ENCODE data around the gene IRX1. TPM values are rescaled to one million over a fixed set of nuclear protein-coding genes. Genes with fewer than 3 reads are reported as not detected.

IRX1 gene
- total RNA-seq, 6 donors from 2014 or later = 12.1 to 35.1 (median 18.2) TPM

GRCh38 chr5:3642231-3642630 lies 46.6 kb downstream of the IRX1 start:
- no peaks in the 10 kb centered on the region for H3K4me1 ChIP-seq
- TF ChIP-seq, protein P1, sequence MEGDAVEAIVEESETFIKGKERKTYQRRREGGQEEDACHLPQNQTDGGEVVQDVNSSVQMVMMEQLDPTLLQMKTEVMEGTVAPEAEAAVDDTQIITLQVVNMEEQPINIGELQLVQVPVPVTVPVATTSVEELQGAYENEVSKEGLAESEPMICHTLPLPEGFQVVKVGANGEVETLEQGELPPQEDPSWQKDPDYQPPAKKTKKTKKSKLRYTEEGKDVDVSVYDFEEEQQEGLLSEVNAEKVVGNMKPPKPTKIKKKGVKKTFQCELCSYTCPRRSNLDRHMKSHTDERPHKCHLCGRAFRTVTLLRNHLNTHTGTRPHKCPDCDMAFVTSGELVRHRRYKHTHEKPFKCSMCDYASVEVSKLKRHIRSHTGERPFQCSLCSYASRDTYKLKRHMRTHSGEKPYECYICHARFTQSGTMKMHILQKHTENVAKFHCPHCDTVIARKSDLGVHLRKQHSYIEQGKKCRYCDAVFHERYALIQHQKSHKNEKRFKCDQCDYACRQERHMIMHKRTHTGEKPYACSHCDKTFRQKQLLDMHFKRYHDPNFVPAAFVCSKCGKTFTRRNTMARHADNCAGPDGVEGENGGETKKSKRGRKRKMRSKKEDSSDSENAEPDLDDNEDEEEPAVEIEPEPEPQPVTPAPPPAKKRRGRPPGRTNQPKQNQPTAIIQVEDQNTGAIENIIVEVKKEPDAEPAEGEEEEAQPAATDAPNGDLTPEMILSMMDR (IDR thresholded peaks at IDR 0.05) = no peak
- TF ChIP-seq POLR2AphosphoS5 (IDR thresholded peaks at IDR 0.05) (no peak), EP300 (IDR thresholded peaks at IDR 0.05) (no peak), POLR2A (IDR thresholded peaks at IDR 0.05) (no peak)
- H3K27ac ChIP-seq = no peak overlapping the region
- WGBS, 2 donors = 87 to 91% methylated on average over 3 of the region's 3 CpGs
- no peak overlapping the region for H3K4me3 ChIP-seq
- no peaks in the 10 kb centered on the region for H3K27me3 ChIP-seq
- no peaks in the 10 kb centered on the region for H3K9me3 ChIP-seq
- no peak for ATAC-seq (ENCODE audit: low FRiP score in 2 of 2)
- no peak for DNase-seq
- H3K36me3 ChIP-seq = no peaks in the 10 kb centered on the region

GRCh38 chr5:3650320-3650719 lies 54.7 kb downstream of the IRX1 start:
- H3K9me3 ChIP-seq = no peaks in the 10 kb centered on the region
- no peak overlapping the region for H3K4me3 ChIP-seq
- TF ChIP-seq, protein P1 (IDR thresholded peaks at IDR 0.05) = no peak
- no peak for TF ChIP-seq POLR2AphosphoS5 (IDR thresholded peaks at IDR 0.05)
- TF ChIP-seq POLR2A (IDR thresholded peaks at IDR 0.05) = no peak
- TF ChIP-seq EP300 (IDR thresholded peaks at IDR 0.05) = no peak
- no peaks in the 10 kb centered on the region for H3K36me3 ChIP-seq
- 82 to 85% methylated on average over 2 of the region's 2 CpGs for WGBS, 2 donors
- no peaks in the 10 kb centered on the region for H3K4me1 ChIP-seq
- no peak overlapping the region for H3K27ac ChIP-seq
- no peaks in the 10 kb centered on the region for H3K27me3 ChIP-seq
- DNase-seq (no peak), ATAC-seq (ENCODE audit: low FRiP score in 2 of 2) (no peak)

DNA sequence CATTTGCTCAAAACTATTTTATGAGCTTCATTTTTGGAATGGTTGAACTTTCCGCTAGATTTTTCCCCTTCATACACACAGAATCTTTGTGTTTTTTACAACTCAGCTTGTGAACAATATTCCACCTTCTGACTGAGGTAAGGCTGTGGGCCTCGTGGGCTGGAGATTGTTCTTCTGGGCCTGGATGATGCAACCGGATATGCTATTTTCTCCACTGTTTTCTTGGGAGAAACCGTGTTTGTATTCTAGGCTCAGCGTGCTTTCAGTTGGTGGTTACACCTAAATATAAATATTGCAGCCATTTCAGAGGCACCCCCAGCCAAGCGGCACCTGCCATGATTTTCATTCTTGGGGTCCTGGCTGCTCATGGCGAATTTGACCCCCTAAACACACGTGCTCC lies 55.2 kb downstream of the IRX1 start:
- H3K4me3 ChIP-seq = no peak overlapping the region
- no peak for ATAC-seq (ENCODE audit: low FRiP score in 2 of 2)
- DNase-seq = no peak
- H3K4me1 ChIP-seq = no peaks in the 10 kb centered on the region
- no peaks in the 10 kb centered on the region for H3K27me3 ChIP-seq
- no peak overlapping the region for H3K27ac ChIP-seq
- no peaks in the 10 kb centered on the region for H3K9me3 ChIP-seq
- WGBS, 2 donors = 84 to 90% methylated on average over 8 of the region's 8 CpGs
- H3K36me3 ChIP-seq = no peaks in the 10 kb centered on the region
- TF ChIP-seq EP300 (IDR thresholded peaks at IDR 0.05) = no peak
- TF ChIP-seq, protein P1 (IDR thresholded peaks at IDR 0.05) = no peak
- TF ChIP-seq POLR2A (IDR thresholded peaks at IDR 0.05) = no peak
- TF ChIP-seq POLR2AphosphoS5 (IDR thresholded peaks at IDR 0.05) = no peak

All from upper lobe of left lung (tissue), 6 donors.